GM18867 (cell line): ENCODE results near the gene KNDC1.
A peak's percentile ranks its signal among the peaks of the same experiment; 100 is the strongest.
"Not testable (repeated sequence)": the region's sequence is repeated elsewhere in the genome, so short reads cannot be mapped to it uniquely, and the experiment has no call there.

Source experiments
- ATAC-seq: cut with Tn5 transposase; IDR thresholded peaks from one replicate; pipeline ENCODE4 v1.9.1; 2021; ENCODE audit warnings: mild to moderate bottlenecking, moderate library complexity; ENCODE audit not compliant: unreplicated experiment

Gene KNDC1

DNA sequence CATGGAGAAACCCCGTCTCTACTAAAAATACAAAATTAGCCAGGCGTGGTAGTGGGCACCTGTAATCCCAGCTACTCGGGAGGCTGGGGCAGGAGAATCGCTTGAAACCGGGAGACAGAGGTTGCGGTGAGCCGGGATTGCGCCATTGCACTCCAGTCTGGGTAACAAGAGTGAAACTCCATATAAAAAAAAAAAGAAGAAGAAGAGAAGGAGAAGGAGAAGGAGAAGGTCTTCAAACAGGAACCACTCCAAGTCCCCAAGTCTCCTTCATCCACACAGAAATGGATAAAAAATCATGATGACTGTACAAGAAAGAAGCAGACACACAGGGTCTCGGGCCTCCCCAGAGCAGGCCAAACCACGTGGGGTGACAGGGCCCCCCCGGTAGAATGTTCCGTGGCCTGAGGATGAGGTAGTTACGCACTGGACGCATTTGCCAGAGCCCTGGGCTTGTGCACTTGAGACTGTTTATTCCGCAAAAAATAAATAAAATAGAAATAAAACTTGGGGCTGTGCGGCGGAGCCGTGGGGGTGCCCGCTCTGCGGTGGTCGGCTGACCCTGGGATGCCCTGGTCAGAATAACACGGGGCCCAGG lies 93.4 kb downstream of the KNDC1 start:
- no peak for ATAC-seq

DNA sequence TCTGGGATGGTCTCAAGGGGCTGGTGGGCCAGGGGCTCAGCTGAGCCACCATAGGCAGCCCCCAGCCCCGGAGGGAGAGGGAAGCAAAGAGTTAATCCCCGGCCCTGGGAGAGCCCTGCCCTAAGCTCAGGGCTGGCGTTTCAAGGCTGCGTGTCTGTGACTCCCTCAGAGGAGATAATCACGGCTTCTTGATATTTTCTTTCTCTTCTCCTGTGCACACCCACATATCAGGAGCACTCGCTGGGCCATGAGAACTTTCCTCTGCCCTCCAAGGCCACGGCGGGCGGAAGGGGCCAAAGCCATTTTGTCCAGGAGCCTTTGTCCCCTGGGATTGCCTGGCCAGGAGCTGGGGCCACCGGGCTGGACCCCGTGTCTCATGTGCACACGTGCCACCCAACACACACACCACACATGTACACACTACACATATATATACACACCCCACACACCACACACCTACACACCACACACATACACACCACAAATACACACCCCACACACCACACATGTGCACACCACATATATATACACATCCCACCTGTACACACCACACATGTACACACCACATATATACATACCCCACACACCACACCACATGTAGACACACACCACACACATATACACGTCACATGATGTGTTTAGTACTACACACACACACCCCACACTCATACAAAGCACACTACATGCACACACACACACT lies 94.6 kb downstream of the KNDC1 start:
- no peak for ATAC-seq

DNA sequence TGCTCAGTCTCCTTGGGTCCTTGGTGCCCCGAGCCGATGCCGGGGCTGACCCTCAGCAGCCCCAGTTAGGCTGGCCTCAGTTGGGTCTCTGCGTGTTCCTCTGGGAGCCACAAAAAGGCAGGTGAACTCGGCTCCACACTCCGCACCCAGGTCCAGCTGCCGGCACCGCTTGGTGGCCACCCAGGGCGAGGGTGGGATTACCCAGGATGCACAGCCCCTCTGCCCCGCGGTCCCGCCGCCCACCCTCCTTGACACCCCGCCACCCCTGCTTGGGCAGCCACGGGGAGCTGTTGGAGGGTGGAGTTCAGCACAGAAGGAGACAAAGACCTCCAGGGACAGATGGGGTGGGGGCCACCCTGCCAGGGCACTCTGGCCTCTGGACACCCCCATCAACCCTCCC lies 95.3 kb downstream of the KNDC1 start:
- no peak for ATAC-seq

DNA sequence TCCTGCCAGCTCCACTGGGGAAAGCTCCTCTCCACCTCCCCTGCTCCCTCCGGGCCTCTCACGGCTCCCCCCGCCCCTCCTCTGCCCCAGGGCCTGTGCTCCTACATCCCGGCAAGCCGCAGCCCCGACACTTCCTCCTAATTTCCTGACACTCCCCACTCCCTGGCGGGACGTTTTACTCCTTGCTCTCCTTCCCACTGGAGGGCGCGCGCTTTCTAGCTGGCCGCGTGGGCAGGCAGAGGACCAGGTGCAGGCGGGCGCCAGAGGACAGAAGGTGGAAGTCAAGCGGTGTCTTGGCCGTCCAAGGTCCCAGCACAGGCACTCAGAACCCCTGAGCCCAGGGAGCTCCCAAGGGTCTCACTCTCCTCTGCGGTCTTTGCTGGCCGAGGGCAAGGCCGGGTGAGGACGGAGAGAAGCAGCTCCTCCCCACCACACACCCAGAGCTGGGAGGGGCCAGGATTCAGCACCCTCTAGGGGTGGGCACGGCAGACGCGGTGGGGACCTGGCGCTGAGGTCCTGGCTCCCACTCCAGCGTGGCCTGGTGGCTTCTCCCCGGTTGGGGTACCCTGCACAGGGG lies 97.6 kb downstream of the KNDC1 start:
- ATAC-seq: no peak

DNA sequence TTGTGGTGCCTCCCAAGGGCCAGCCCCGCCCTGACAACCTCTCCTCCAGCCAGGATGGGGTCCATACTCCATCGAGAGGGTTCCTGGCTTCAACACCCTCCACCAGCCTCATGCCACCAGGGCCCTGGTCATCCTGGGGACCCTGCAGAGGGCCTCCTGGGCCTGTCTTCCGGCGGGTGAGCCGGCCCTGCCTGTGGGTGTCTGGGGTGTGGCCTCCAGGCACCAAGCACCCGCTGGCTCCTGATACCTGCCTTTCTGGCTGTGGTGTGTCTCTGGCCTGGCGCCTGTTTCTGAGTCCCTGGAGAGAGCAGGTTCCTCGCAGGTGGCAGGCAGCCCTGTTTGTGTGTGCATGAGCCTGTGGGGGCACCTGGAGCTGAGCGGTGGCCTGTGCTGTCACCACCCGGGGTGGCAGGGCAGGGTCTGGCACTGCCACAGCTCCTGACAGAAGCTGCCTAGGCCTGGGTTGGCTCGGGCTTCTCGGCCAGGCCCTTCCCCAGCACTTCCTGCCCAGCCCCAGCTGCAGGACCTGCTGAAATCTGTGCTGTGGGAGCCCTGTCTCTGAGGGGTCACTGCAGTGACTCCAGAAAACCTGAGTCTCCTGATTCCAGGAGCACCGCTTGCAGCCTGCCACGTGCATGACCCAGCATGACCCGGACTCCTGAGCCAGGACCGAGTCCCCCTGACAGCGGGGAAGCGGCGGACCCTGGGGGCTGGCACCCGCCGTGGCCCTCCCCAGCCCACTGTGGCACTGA lies 98.2 kb downstream of the KNDC1 start:
- no peak for ATAC-seq

DNA sequence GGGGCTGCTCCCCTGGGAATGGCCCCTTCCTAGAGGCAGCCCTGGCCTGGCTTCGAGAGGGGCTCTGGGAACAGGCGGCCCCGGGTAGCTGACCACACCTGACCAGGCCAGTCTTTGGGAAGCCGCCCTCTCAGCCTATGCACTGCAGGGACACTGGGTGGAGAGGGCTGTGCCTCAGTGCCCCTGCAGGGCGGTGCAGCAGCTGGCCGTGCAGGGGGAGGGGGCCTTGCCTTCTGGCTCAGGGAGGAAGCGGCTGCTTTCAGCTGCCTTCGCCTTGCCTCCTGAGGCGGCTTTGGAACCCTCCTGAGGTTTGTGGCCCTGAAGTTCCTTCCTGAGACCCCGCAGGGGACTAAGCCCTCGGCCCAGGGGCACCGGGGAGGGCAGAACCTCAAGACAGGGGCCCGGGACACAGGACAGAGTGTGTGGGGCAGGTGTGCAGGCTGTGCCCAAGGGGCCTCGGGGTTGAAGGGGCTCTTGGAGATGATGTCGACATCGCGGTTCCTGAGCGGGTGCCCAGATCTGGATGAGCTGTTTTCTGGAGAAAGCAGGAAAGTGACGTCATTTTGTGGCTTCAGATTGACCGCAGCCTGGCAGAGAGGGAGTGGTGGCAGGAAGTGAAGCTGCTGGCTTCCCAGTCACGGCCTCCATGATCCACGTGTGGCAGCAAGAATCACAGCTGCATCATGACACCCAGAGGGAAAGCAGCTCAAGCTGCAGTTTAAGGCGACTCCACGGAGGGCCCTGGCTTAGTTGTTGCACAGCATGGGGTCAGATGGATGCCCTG lies 99.0 kb downstream of the KNDC1 start:
- no peak for ATAC-seq

DNA sequence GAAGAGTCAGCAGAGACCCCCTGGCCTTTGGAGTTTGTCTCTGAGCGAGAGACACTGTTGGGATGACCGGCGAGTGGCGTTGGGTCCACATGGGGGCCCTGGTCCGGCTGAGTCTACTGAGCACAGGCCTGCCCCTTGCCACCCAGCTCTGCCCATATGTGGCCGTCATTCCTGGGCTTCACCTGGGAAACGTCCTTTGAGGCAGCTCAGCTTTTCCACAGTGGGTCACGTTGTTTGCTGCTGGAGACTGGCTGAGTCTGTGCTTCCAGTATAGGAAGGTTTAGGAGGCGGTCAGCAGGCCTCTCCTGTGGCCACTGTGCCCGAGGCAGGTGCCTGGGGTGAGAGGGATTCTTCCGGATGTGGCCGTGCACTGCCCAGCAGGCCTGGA lies 99.6 kb downstream of the KNDC1 start:
- no peak for ATAC-seq

DNA sequence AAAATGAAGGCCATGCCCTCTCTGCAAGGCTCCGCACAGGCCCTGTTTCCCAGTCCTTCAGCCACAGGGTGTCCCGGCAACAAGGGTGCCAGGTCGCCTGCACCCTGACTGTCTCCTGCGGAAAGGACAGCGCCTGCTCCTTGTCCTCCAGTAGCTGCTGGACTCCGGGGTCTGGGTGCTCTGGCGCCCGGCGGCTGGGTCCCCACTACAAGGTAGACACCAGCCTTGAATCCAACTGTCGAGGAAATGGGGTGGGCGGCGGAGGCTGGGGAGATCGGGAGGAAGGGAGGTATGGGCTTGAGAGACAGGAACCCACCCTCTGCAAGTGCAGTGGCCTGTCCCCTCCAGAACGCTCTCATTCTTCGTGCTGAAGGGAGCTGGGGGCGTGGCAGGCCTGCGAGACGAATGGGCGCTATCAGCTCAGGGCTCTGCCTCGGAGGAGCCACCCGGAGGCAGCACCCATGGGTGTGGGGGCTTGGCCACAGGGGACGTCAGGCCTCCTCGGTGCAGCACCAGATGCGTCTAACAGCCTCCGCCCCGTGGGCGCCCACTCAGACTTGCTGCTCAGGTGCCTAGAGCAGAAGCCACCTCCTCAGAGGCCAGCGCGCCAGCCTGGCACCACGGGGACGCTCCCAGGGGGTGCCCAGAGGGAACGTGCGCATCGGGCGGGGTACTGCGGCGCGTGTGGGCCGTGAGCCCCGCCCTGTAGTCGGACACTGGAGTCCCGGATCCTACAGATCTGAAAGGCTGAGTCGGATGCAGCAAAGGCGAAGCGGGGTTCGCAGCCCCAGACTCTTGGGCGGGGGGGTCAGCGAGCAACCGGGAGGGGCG lies 101.1 kb downstream of the KNDC1 start:
- ATAC-seq: peak; percentile 58

DNA sequence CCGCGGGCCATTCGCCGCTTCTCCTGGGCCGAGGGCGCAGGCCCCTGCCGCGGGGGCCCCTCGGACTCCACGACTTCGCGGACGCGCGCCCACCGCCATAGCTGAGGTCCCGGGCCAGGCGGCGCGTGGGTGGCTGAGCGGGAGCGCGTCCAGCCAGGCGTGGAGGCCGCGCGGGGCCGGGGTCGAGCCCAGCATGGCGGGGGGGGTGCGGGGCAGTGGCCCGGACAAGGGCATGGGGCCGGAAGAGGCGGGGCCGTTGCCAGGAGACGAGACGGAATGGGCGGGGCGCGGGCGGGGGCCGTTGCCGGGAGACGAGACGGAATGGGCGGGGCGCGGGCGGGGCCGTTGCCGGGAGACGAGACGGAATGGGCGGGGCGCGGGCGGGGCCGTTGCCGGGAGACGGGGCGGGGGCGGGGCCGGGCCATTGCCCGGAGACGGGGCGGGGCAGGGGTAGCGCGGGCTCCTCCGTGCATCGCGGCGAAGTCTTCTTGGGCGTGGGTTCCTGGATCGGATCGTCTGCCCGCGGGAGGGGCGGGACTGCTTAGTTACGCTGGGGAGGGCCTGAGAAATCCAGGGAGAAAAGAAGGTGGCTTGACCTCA lies 101.8 kb downstream of the KNDC1 start:
- ATAC-seq: peak; percentile 75

DNA sequence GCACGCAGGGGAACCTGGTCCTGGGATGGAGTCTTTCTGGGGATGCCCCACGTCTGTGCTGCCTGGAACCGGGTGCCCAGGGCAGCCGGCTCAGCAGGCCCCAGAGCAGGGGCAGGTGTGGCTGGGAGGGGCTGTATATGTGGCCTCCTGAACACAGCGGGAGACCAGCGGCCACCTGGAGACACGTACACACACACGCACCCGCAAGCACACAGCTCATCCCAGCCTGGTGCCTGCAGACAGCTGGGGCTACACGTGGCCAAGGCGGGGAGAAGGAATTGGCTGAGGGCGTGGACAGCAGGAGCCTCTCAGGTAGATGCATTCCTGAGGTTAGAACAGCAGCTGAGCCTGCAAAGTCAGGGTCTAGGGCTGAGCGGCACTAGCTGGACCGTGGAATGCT lies 102.7 kb downstream of the KNDC1 start:
- no peak for ATAC-seq

DNA sequence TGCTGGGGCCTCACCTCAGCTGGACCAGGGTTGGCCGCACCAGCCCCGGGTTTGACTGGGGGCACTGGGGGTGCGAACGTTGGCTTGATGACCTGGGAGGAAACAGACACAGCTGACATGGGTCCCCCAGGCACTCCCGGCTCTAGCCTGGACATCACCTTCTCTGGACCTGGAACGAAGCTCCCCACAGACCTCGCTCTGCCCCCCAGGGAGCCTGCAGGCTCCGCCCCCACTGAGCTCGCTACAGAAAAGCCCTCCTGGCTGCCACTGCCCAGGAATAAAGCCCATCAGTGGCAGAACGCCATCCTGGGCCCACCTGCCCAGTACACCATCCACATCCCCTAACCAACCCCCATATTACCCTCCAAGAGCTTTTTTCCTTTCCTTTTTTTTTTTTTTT lies 103.7 kb downstream of the KNDC1 start:
- no peak for ATAC-seq

DNA sequence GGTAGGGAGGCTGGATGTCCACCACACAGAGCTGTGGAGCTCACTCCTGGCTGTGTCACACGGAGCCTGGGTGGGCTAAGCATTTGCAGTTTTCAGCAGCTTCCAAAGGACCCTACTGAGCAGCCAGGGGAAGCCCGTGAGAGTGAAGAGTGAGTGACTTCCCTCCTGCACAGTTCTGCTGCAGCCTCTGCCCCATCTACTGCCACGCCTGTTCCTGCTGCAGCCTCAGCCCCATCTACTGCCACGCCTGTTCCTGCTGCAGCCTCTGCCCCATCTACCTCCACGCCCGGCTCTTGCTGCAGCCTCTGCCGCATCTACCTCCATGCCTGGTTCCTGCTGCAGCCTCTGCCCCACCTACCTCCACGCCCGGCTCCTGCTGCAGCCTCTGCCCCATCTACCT lies 104.4 kb downstream of the KNDC1 start:
- no peak for ATAC-seq

DNA sequence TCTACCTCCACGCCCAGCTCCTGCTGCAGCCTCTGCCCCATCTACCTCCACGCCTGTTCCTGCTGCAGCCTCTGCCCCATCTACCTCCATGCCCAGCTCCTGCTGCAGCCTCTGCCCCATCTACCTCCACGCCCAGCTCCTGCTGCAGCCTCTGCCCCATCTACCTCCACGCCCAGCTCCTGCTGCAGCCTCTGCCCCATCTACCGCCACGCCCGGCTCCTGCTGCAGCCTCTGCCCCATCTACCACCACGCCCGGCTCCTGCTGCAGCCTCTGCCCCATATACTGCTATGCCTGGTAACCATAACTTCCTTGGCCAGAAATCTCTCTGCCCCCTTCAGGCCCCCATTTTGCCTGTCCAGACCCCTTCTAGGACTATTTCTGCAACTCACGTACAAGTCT lies 105.0 kb downstream of the KNDC1 start:
- ATAC-seq: not testable (repeated sequence)

DNA sequence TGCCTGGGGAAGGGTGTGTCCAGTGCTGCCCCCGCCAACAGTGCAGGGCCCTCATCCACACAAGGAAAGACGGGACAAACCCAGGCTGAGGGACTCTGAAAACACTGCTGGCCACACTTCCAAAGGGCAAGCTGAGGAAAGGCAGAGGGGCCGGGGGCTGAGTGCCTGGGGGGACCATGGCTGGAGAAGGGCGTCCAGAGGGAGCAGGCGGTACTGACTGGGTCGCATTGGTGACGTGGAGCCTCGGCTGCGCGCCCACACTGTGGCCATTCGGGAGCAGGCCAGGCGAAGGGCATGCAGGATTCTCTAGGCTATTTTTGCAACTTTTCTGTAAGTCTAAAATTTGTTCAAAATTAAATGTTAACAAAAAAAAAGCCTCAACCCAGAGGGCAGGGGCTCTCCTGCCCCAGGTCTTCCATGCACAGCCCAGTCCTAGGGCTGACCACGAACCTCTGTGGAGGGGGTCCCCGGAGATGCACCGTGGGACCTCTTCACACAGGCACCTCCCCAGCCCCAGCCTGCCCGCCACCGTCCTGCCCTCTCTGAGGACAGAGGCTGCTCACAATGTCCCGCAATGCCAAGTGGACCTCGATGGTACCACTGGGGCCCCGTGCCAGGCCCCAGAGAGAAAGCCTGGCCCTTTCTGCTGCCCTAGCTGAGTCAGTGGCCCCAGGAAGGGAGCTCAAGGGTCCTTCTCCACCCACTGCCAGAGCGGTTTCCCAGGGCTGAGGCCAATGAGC lies 106.2 kb downstream of the KNDC1 start:
- ATAC-seq: no peak

DNA sequence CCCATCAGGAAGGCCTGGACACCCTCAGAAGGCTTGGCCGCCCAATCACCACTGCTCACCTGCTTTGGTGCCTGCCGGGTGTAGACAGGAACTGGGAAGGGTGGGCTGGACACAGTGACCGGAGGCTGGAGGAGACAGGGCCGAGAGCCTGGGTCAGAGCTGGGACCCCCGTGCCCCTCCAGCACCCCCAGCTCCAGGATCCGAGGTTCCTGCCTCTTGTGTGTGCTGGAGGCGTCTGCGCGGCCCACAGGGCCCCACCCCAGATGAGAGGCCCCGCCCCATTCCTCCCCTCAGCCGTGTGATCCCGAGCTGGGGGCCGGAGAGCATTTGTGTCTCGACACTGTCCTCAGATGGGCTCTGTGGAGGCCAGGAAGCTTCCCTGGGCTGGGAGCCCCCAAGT lies 107.3 kb downstream of the KNDC1 start:
- no peak for ATAC-seq

DNA sequence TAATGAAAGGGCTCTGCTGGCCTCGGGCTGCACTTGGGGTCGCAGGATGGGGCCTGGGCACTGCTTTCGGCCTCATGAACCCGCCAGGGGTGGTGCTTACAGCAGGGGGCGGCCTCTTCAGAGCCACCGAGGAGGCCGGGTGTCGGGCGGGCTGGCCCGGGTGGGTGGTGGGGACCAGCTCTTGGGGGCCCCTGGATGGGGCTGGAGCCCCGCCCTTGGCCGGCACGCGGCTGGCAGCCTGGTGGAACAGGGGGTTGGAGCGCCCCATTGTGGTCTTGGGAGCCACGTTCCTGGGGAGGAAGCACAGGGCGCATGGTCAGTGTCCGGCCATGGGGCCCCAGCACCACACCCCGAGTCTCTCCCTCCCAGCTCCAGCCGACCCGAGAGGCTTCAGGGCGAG lies 107.8 kb downstream of the KNDC1 start:
- ATAC-seq: no peak

DNA sequence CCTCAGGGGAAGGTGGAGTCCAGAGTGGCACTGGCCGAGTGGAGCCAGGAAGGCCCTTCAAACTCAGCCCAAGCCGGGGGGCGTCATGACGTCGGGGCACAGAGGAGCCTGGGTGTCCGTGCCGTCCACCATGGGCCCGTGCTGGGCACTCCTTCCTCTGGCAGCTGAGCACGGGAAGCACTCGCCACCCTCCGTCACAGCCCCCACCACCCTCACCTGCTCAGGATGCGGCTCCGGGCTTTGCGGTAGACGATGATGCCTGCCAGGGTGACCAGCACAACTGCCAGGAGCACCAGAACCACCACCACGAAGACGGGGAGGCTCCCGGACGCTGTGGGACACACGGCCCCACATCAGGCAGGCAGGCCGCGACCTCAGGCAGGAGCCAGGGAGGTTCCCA lies 108.5 kb downstream of the KNDC1 start:
- ATAC-seq: no peak

DNA sequence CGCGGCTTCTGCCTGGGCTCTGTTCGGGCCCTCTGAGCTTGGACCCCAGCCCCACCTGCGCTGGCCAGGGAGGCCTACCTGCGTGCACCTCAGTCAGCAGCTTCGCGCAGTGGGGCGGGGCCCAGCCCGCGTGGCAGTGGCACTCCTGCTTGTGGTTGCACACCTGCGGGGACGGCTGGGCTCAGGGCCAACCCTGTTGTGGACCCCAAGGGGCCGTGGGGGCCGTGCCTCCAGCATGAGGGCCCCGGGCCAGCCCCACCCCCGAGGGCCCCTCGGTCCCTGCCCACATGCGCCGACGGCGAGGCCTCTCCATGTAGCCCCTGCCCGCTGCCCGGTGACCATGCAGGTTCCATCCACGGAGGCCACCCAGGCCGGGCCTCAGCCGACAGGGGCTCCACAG lies 109.3 kb downstream of the KNDC1 start:
- no peak for ATAC-seq

DNA sequence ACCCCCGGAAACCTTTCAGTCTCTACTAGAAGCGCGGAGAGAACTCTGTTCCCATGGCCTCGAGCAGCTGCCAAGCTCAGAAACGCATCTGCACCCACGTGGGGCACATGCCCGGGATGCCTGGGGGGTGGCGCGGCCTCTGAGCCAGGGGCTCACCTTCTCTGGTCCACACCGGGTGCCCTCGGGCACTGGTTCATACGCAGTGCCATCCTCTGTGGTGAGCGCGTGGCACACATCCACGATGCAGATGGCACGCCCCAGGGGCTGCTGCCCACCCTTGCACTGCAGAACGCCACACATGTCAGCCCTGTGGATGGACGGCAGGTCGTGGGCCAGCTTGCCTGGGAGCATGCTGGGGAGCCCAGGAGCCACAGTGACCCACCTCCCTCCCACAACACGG lies 110.2 kb downstream of the KNDC1 start:
- ATAC-seq: no peak
